GM12801 (cell line): ENCODE results near the gene PKN1.

Experiments used
- CTCF ChIP-seq: IDR thresholded peaks from one replicate; pipeline ENCODE4 v1.5.1; 2011; ENCODE audit warnings: control low read depth; ENCODE audit not compliant: insufficient read length; ENCODE audit errors: extremely low read depth

Gene PKN1

GRCh38 chr19:14410091-14411051, 22.7 kb upstream of the PKN1 start:
- no peak for TF ChIP-seq CTCF

GRCh38 chr19:14411161-14411937, 21.8 kb upstream of the PKN1 start:
- no peak for TF ChIP-seq CTCF

- TF ChIP-seq CTCF, result no peak
Measured at GRCh38 chr19:14411938-14412245, 21.2 kb upstream of the PKN1 start.

- TF ChIP-seq CTCF, result no peak
Measured at GRCh38 chr19:14412324-14412995, 20.6 kb upstream of the PKN1 start.

GRCh38 chr19:14412996-14413692, 20.0 kb upstream of the PKN1 start:
- TF ChIP-seq CTCF, result no peak

- TF ChIP-seq CTCF, result no peak
Measured at GRCh38 chr19:14413693-14414181, 19.4 kb upstream of the PKN1 start.
